GM12878 (cell line): ENCODE results near the gene SPP2. TPM values are rescaled to one million over a fixed set of nuclear protein-coding genes. Genes with fewer than 3 reads are reported as not detected.

Experiments used
- ATAC-seq: fragments of 200-7000 bp; cut with Tn5 transposase; 3 replicates; pipeline ENCODE4 v1.9.1; 2020; ENCODE audit warnings: mild to moderate bottlenecking, moderate library complexity
- BruUV-seq: library from RNA; stranded (reverse); fragments of 400-500 nt; replicated peaks from 2 replicates; lab custom pipeline; 2021; lab: Mats Ljungman, UMichigan
- CTCF ChIA-PET: fragments of 300-600 bp; sonication (Branson Sonifier 250); formaldehyde crosslinking; extraction: SDS; loops from one replicate; lab custom pipeline; 2021; ENCODE audit warnings: inconsistent platforms; lab: Yijun Ruan, JAX
- POLR2A ChIA-PET: fragments of 350-600 bp; formaldehyde crosslinking; extraction: SDS; loops from one replicate; lab custom pipeline; 2021; ENCODE audit warnings: inconsistent platforms; lab: Charles Lee
- RAD21 ChIA-PET: fragments of 300-600 bp; sonication (Branson Sonifier 250); formaldehyde crosslinking; loops from one replicate; lab custom pipeline; 2023; ENCODE audit warnings: antibody characterized with exemption; ENCODE audit not compliant: unreplicated experiment; lab: Charles Lee
- SMC1A ChIA-PET: fragments of 300-600 bp; sonication (Branson Sonifier 250); formaldehyde crosslinking; loops from one replicate; lab custom pipeline; 2023; ENCODE audit not compliant: unreplicated experiment, uncharacterized antibody; lab: Charles Lee
- DNase-seq: peaks from one replicate; pipeline ENCODE4 v3.0.0-alpha.2; 2011; ENCODE audit warnings: low read depth, low spot score
- FAIRE-seq: peaks from 3 replicates; lab custom pipeline; 2011; peaks lifted over from hg19 to GRCh38; lab: Jason Lieb, UNC
- H2AFZ ChIP-seq: 2 replicates; pipeline ENCODE4 v1.6.0; 2011; ENCODE audit warnings: low read depth, low read length, control low read depth; ENCODE audit not compliant: control insufficient read depth
- H3K27ac ChIP-seq: 2 replicates; pipeline ENCODE4 v1.5.1; 2011; ENCODE audit warnings: control low read depth; ENCODE audit not compliant: control insufficient read depth, insufficient read depth
- H3K27me3 ChIP-seq, 2 experiments: replicated peaks in 1 of 2; 2 replicates each; pipeline versions ENCODE4 v1.6.0 to v1.6.1; 2011; ENCODE audit warnings: low read length in 1 of 2; ENCODE audit not compliant: control insufficient read depth in 2 of 2, insufficient read depth in 2 of 2
- H3K36me3 ChIP-seq, 2 experiments: 2 replicates each; pipeline ENCODE4 v1.5.1; 2011; ENCODE audit warnings: low read length in 1 of 2; ENCODE audit not compliant: control insufficient read depth in 2 of 2, insufficient read depth in 2 of 2
- H3K4me1 ChIP-seq: 2 replicates; pipeline ENCODE4 v1.6.1; 2011; ENCODE audit warnings: mild to moderate bottlenecking, low read length, moderate library complexity, mixed read lengths; ENCODE audit not compliant: control insufficient read depth, insufficient read depth
- H3K4me2 ChIP-seq: 2 replicates; pipeline ENCODE4 v1.6.0; 2011; ENCODE audit warnings: control low read depth; ENCODE audit not compliant: control insufficient read depth, insufficient read depth
- H3K4me3 ChIP-seq: fragments of 200-600 bp; sonication (generic); 2 replicates; pipeline ENCODE4 v1.5.1; 2016
- H3K79me2 ChIP-seq: 2 replicates; pipeline ENCODE4 v1.6.0; 2011; ENCODE audit warnings: low read length; ENCODE audit not compliant: control insufficient read depth, insufficient read depth
- H3K9ac ChIP-seq: 2 replicates; pipeline ENCODE4 v1.8.0; 2011; ENCODE audit warnings: low read length, control low read depth, mixed read lengths; ENCODE audit not compliant: control insufficient read depth, insufficient read depth
- H3K9me3 ChIP-seq: replicated peaks from 3 replicates; pipeline ENCODE4 v1.5.1; 2011; ENCODE audit warnings: mild to moderate bottlenecking, low read length; ENCODE audit not compliant: control insufficient read depth, insufficient read depth
- H4K20me1 ChIP-seq: 2 replicates; pipeline ENCODE4 v1.6.0; 2011; ENCODE audit not compliant: control insufficient read depth, insufficient read depth
- ETV6 ChIP-seq, 2 experiments: fragments of 450-650 bp in 1 of 2; IDR thresholded peaks in 1 of 2; conservative IDR thresholded peaks in 1 of 2; 2 replicates each; pipeline ENCODE4 v1.6.1; 2014; ENCODE audit warnings: antibody characterized with exemption in 1 of 2, borderline replicate concordance in 1 of 2, low read depth in 1 of 2, mild to moderate bottlenecking in 1 of 2, moderate library complexity in 1 of 2
- KLF5 ChIP-seq: fragments of 450-650 bp; IDR thresholded peaks from 2 replicates; pipeline ENCODE4 v1.6.1; 2014; ENCODE audit warnings: mild to moderate bottlenecking; ENCODE audit not compliant: partially characterized antibody
- WGBS: methylation state at CpG from one replicate; pipeline ENCODE4 v1.1.6; 2016; ENCODE audit warnings: low lambda C conversion rate; ENCODE audit not compliant: insufficient replicate concordance, insufficient coverage; ENCODE audit errors: missing lambda C conversion rate; 5-methylcytosine and 5-hydroxymethylcytosine counted together
- in situ Hi-C: fragments of 300-500 bp; cut with MboI; formaldehyde crosslinking; loops from 9 replicates; pipeline ENCODE4 v1.14.3; 2018; ENCODE audit warnings: mixed read lengths
- intact Hi-C: fragments of 100-400 bp; cut with micrococcal nuclease; formaldehyde crosslinking; loops from one replicate; pipeline ENCODE4 v1.14.2; 2022; ENCODE audit not compliant: unreplicated experiment
- polyA plus RNA-seq, 11 experiments: library from polyadenylated mRNA; depleted of rRNA in 4 of 11; unstranded in 6 of 11; stranded (reverse) in 5 of 11; fragments of >200 nt; fragmentation: Nextera tagmentation in 4 of 11; fragmentation: Illumina TruSeq in 1 of 11; extraction: Ambion mirVana in 4 of 11; extraction: Trizol in 1 of 11; gene quantifications; 1 replicate in 1 of 11; 2 replicates in 10 of 11; pipeline versions ENCODE4 v1.2.1 to v1.2.3, GENCODE V29; 2011 to 2016; ENCODE audit warnings: inconsistent platforms in 2 of 11, missing spikeins in 2 of 11, low read depth in 1 of 11
- total RNA-seq, 4 experiments: library from RNA; depleted of rRNA in 3 of 4; stranded (reverse); fragments of >200 nt in 3 of 4; fragmentation: Illumina TruSeq in 1 of 4; extraction: Trizol in 1 of 4; gene quantifications; 2 replicates each; pipeline versions ENCODE4 v1.2.1 to v1.2.3, GENCODE V29; 2013 to 2021

The SPP2 gene
- total and polyA plus RNA-seq, 10 of the 15 experiments (the other 5 are each of a cell fraction or from before 2014, with no cell fraction given) = not detected

- no TSS peak for BruUV-seq
- FAIRE-seq = no peak
- Histone ChIP-seq H3K27ac (no peak overlapping the region), H2AFZ (no peak overlapping the region), H3K4me3 (no peak overlapping the region), H3K4me2 (no peak overlapping the region), H3K27me3 (no peaks in the 10 kb centered on the region; a peak in 1 of 4 replicates), H3K36me3 (no peaks in the 10 kb centered on the region), H3K4me1 (no peaks in the 10 kb centered on the region), H3K9me3 (no peaks in the 10 kb centered on the region; the same call in 2 of the 3 replicates), H4K20me1 (no peaks in the 10 kb centered on the region), H3K9ac (no peak overlapping the region), H3K79me2 (no peaks in the 10 kb centered on the region)
- in situ Hi-C loops (no loop called here), intact Hi-C loops (no loop called here)
- SMC1A ChIA-PET = interaction anchor here (0.5 kb wide), 1 partner anchor 230 kb away, joined by 3 read pairs; no protein-coding TSS in a partner anchor
- RAD21 ChIA-PET = no interaction called here
- TF ChIP-seq KLF5 = no peak
- POLR2A ChIA-PET = no interaction called here
- 0% methylated on average over 3 of the region's 3 CpGs for WGBS
- DNase-seq = no peak
- no peak for ATAC-seq
- CTCF ChIA-PET = no interaction called here
Measured at GRCh38 chr2:234033174-234033573, 17.3 kb upstream of the SPP2 start.

GRCh38 chr2:234033885-234034284 is 16.6 kb upstream of the SPP2 start:
- ATAC-seq = no peak
- POLR2A ChIA-PET = no interaction called here
- Histone ChIP-seq H3K79me2 (no peaks in the 10 kb centered on the region), H3K9me3 (no peaks in the 10 kb centered on the region; the same call in 2 of the 3 replicates), H3K27ac (no peak overlapping the region), H3K9ac (no peak overlapping the region), H3K4me2 (no peak overlapping the region), H3K27me3 (no peaks in the 10 kb centered on the region; a peak in 1 of 4 replicates), H3K4me3 (no peak overlapping the region), H4K20me1 (no peaks in the 10 kb centered on the region), H3K36me3 (no peaks in the 10 kb centered on the region), H2AFZ (no peak overlapping the region), H3K4me1 (no peaks in the 10 kb centered on the region)
- TF ChIP-seq ETV6 (conservative IDR thresholded peaks at IDR 0.05 in 1 of 2, IDR thresholded peaks at IDR 0.05 in 1 of 2; ENCODE audit: borderline replicate concordance in 1 of 2, low read depth in 1 of 2) = no peak
- in situ Hi-C loops (no loop called here), intact Hi-C loops (no loop called here)
- WGBS = 37% methylated on average over 2 of the region's 2 CpGs
- SMC1A ChIA-PET = no interaction called here
- FAIRE-seq = no peak
- RAD21 ChIA-PET = interaction anchor here (0.6 kb wide), 1 partner anchor 9 kb away, joined by 3 read pairs; no protein-coding TSS in a partner anchor
- CTCF ChIA-PET = no interaction called here
- DNase-seq = no peak
- BruUV-seq = no TSS peak
